ENCODE data around the gene PICALM.

DNA sequence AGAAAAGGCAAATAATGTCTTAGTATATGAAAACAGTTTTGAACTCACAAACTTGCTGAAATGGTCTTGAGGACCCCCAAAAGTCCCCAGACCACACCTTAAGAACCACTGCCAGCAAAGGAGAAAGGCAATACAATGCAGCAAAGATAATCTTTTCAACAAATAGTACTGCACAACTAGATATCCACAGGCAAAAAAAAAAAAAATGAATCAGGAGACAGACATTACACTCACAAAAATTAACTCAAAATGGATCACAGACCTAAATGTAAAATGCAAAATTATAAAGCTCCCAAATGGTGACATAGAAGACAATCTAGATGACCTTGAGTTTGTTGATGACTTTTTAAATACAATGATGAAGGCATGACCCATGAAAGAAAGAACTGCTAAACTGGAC, 8.3 kb downstream of the PICALM start:
- no peak for TF ChIP-seq TOX (CRISPR knock-in tag; IDR thresholded peaks at IDR 0.05; ENCODE audit: borderline replicate concordance)
- TF ChIP-seq, protein P1, sequence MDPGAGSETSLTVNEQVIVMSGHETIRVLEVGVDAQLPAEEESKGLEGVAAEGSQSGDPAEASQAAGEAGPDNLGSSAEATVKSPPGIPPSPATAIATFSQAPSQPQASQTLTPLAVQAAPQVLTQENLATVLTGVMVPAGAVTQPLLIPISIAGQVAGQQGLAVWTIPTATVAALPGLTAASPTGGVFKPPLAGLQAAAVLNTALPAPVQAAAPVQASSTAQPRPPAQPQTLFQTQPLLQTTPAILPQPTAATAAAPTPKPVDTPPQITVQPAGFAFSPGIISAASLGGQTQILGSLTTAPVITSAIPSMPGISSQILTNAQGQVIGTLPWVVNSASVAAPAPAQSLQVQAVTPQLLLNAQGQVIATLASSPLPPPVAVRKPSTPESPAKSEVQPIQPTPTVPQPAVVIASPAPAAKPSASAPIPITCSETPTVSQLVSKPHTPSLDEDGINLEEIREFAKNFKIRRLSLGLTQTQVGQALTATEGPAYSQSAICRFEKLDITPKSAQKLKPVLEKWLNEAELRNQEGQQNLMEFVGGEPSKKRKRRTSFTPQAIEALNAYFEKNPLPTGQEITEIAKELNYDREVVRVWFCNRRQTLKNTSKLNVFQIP (CRISPR knock-in tag; IDR thresholded peaks at IDR 0.05; ENCODE audit: borderline replicate concordance, low read depth), result no peak

Data from SK-N-SH treated with all-trans-retinoic acid at 6 μM for 48 hours (cell line).